Liver (tissue), 9 donors: ENCODE results near the gene KAZALD1. TPM values are rescaled to one million over a fixed set of nuclear protein-coding genes. Genes with fewer than 3 reads are reported as not detected.

ENCODE experiments used
- DNase-seq: peaks from one replicate; pipeline ENCODE4 v3.0.0-alpha.2; 2017; ENCODE audit warnings: low spot score
- H3K27ac ChIP-seq, 2 donors: one replicate each; pipeline ENCODE4 v1.7.0; 2013; ENCODE audit warnings: inconsistent platforms in 2 of 2, low read length in 2 of 2, control low read depth in 1 of 2, low read depth in 1 of 2, mild to moderate bottlenecking in 1 of 2
- H3K27me3 ChIP-seq, 4 donors: one replicate each; pipeline versions ENCODE4 v1.6.1 to v1.7.0; 2013; ENCODE audit warnings: low read length in 3 of 4, inconsistent platforms in 1 of 4, mild to moderate bottlenecking in 1 of 4, moderate library complexity in 1 of 4; ENCODE audit not compliant: control insufficient read depth in 4 of 4, insufficient read depth in 4 of 4
- H3K36me3 ChIP-seq, 4 donors: one replicate each; pipeline versions ENCODE4 v1.6.1 to v1.7.0; 2013; ENCODE audit warnings: low read length in 3 of 4, mild to moderate bottlenecking in 3 of 4, low read depth in 1 of 4, moderate library complexity in 1 of 4; ENCODE audit not compliant: control insufficient read depth in 4 of 4, insufficient read depth in 3 of 4
- H3K4me1 ChIP-seq, 4 donors: one replicate each; pipeline versions ENCODE4 v1.6.1 to v1.7.0; 2013; ENCODE audit warnings: low read length in 3 of 4, mild to moderate bottlenecking in 3 of 4, moderate library complexity in 1 of 4; ENCODE audit not compliant: control insufficient read depth in 4 of 4, insufficient read depth in 4 of 4
- H3K4me3 ChIP-seq, 3 donors: one replicate each; pipeline versions ENCODE4 v1.6.1 to v1.7.0; 2013; ENCODE audit warnings: low read length in 3 of 3, control low read depth in 1 of 3, low read depth in 1 of 3, mild to moderate bottlenecking in 1 of 3
- H3K9ac ChIP-seq, 2 donors: one replicate each; pipeline ENCODE4 v1.7.0; 2013; ENCODE audit warnings: low read length in 2 of 2, mild to moderate bottlenecking in 2 of 2, moderate library complexity in 2 of 2, control low read depth in 1 of 2, low read depth in 1 of 2
- H3K9me3 ChIP-seq, 4 donors: one replicate each; pipeline versions ENCODE4 v1.6.1 to v1.7.0; 2013; ENCODE audit warnings: low read length in 3 of 4; ENCODE audit not compliant: control insufficient read depth in 4 of 4
- EGR1 ChIP-seq, 2 donors: IDR thresholded peaks; 2 replicates each; pipeline ENCODE4 v1.6.1; 2016 to 2018; ENCODE audit warnings: antibody characterized with exemption in 2 of 2, low read depth in 2 of 2
- FOXA1 ChIP-seq: IDR thresholded peaks from 2 replicates; pipeline ENCODE4 v1.6.1; 2016; ENCODE audit warnings: antibody characterized with exemption
- GABPA ChIP-seq, 2 donors: IDR thresholded peaks in 1 of 2; conservative IDR thresholded peaks in 1 of 2; 2 replicates each; pipeline ENCODE4 v1.6.1; 2016; ENCODE audit warnings: antibody characterized with exemption in 2 of 2, mild to moderate bottlenecking in 1 of 2, moderate library complexity in 1 of 2
- HNF4G ChIP-seq: IDR thresholded peaks from 2 replicates; pipeline ENCODE4 v1.6.1; 2016; ENCODE audit warnings: antibody characterized with exemption
- RAD21 ChIP-seq, 2 donors: IDR thresholded peaks; 2 replicates each; pipeline ENCODE4 v1.6.1; 2016; ENCODE audit warnings: antibody characterized with exemption in 2 of 2, mild to moderate bottlenecking in 2 of 2
- RXRA ChIP-seq, 2 donors: IDR thresholded peaks; 2 replicates each; pipeline ENCODE4 v1.6.1; 2017 to 2018; ENCODE audit warnings: antibody characterized with exemption in 2 of 2, mild to moderate bottlenecking in 1 of 2
- SP1 ChIP-seq: IDR thresholded peaks from 2 replicates; pipeline ENCODE4 v1.6.1; 2018; ENCODE audit warnings: antibody characterized with exemption, mild to moderate bottlenecking
- TAF1 ChIP-seq: conservative IDR thresholded peaks from 2 replicates; pipeline ENCODE4 v1.6.1; 2016; ENCODE audit warnings: antibody characterized with exemption, mild to moderate bottlenecking
- YY1 ChIP-seq: IDR thresholded peaks from 2 replicates; pipeline ENCODE4 v1.6.1; 2016; ENCODE audit warnings: antibody characterized with exemption, mild to moderate bottlenecking
- WGBS: extraction: QIAGEN DNeasy Blood & Tissue Kit; methylation state at CpG from one replicate; pipeline ENCODE4 v1.1.7; 2013; 5-methylcytosine and 5-hydroxymethylcytosine counted together
- polyA plus RNA-seq, 2 donors: library from polyadenylated mRNA; stranded (reverse) in 1 of 2; unstranded in 1 of 2; fragments of 200-250 nt in 1 of 2; fragments of >200 nt in 1 of 2; fragmentation: Nextera tagmentation in 1 of 2; extraction: Ambion mirVana in 1 of 2; gene quantifications; one replicate each; pipeline versions ENCODE4 v1.2.1 to v1.2.3, GENCODE V29; 2013 to 2015
- total RNA-seq, 2 donors: library from RNA; depleted of rRNA; stranded (reverse); fragments of >200 nt; gene quantifications; one replicate each; pipeline ENCODE4 v1.2.3, GENCODE V29; 2014
- TF ChIP-seq, protein P1 (sequence below): fragments of 150-350 bp; IDR thresholded peaks from 2 replicates; pipeline ENCODE4 v1.5.1; 2017; ENCODE audit warnings: improper control_type of control experiment, low read depth, low read length; ENCODE audit not compliant: missing input control
- TF ChIP-seq, protein P2 (sequence below): IDR thresholded peaks from 2 replicates; pipeline ENCODE4 v1.6.1; 2016; ENCODE audit warnings: antibody characterized with exemption
- TF ChIP-seq, protein P3 (sequence below): IDR thresholded peaks from 2 replicates; pipeline ENCODE4 v1.6.1; 2016; ENCODE audit warnings: antibody characterized with exemption, mild to moderate bottlenecking
- TF ChIP-seq, protein P4 (sequence below): IDR thresholded peaks from 2 replicates; pipeline ENCODE4 v1.6.1; 2016; ENCODE audit warnings: antibody characterized with exemption
- TF ChIP-seq, protein P5 (sequence below): IDR thresholded peaks from 2 replicates; pipeline ENCODE4 v1.6.1; 2016; ENCODE audit warnings: antibody characterized with exemption
- donor health status: healthy.
- donor health status: healthy.
- donor health status: healthy.
- donor health status: healthy.
- donor health status: healthy.

KAZALD1 gene
- total and polyA plus RNA-seq, 4 donors, result 0.21 to 1.2 (median 0.71) TPM

DNA sequence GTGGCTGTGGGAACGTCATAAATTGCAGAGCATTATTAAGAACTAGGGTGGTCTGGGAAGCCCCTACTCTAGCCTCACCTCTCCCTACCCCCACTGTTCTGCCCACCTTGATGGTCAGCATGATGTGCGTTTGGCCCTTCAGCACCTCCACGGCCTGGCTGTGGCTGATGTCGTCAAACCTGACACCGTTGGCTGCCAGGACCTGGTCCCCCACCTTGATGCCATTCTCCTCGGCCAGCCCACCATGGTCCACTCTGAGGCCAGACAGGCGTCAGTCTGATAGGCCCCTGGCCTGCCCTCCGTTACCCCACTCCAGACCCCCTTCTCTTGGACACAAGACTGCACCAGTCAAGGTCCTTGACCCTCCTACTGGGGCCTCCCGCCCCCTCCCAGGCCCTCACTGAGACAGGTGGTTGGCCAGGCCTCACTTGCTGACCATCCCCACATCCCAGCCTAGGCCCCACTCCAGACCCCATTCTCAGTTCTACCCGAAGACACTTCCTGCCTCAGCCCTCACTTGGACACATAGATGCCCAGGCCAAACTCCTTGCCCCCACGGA, 40.0 kb upstream of the KAZALD1 start:
- Histone ChIP-seq H3K27me3 (peaks cover 0 to 2% (median under 1%) of the 10 kb centered on the region in 4 donors), H3K27ac (no peak overlapping the region), H3K36me3 (no peaks in the 10 kb centered on the region), H3K9me3 (no peaks in the 10 kb centered on the region), H3K4me3 (no peak overlapping the region), H3K4me1 (peaks cover 0 to 4% (median under 1%) of the 10 kb centered on the region in 4 donors), H3K9ac (no peak overlapping the region)
- TF ChIP-seq SP1 (no peak), HNF4G (no peak), YY1 (no peak), EGR1 (IDR thresholded peaks at IDR 0.05; ENCODE audit: low read depth in 2 of 2) (no peak), TAF1 (no peak), GABPA (IDR thresholded peaks at IDR 0.05 in 1 of 2, conservative IDR thresholded peaks at IDR 0.05 in 1 of 2) (no peak), FOXA1 (no peak)
- TF ChIP-seq, protein P1, sequence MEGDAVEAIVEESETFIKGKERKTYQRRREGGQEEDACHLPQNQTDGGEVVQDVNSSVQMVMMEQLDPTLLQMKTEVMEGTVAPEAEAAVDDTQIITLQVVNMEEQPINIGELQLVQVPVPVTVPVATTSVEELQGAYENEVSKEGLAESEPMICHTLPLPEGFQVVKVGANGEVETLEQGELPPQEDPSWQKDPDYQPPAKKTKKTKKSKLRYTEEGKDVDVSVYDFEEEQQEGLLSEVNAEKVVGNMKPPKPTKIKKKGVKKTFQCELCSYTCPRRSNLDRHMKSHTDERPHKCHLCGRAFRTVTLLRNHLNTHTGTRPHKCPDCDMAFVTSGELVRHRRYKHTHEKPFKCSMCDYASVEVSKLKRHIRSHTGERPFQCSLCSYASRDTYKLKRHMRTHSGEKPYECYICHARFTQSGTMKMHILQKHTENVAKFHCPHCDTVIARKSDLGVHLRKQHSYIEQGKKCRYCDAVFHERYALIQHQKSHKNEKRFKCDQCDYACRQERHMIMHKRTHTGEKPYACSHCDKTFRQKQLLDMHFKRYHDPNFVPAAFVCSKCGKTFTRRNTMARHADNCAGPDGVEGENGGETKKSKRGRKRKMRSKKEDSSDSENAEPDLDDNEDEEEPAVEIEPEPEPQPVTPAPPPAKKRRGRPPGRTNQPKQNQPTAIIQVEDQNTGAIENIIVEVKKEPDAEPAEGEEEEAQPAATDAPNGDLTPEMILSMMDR, result no peak
- TF ChIP-seq, protein P2, sequence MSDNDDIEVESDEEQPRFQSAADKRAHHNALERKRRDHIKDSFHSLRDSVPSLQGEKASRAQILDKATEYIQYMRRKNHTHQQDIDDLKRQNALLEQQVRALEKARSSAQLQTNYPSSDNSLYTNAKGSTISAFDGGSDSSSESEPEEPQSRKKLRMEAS, result no peak
- TF ChIP-seq, protein P3, sequence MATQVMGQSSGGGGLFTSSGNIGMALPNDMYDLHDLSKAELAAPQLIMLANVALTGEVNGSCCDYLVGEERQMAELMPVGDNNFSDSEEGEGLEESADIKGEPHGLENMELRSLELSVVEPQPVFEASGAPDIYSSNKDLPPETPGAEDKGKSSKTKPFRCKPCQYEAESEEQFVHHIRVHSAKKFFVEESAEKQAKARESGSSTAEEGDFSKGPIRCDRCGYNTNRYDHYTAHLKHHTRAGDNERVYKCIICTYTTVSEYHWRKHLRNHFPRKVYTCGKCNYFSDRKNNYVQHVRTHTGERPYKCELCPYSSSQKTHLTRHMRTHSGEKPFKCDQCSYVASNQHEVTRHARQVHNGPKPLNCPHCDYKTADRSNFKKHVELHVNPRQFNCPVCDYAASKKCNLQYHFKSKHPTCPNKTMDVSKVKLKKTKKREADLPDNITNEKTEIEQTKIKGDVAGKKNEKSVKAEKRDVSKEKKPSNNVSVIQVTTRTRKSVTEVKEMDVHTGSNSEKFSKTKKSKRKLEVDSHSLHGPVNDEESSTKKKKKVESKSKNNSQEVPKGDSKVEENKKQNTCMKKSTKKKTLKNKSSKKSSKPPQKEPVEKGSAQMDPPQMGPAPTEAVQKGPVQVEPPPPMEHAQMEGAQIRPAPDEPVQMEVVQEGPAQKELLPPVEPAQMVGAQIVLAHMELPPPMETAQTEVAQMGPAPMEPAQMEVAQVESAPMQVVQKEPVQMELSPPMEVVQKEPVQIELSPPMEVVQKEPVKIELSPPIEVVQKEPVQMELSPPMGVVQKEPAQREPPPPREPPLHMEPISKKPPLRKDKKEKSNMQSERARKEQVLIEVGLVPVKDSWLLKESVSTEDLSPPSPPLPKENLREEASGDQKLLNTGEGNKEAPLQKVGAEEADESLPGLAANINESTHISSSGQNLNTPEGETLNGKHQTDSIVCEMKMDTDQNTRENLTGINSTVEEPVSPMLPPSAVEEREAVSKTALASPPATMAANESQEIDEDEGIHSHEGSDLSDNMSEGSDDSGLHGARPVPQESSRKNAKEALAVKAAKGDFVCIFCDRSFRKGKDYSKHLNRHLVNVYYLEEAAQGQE, result no peak
- TF ChIP-seq, protein P4, sequence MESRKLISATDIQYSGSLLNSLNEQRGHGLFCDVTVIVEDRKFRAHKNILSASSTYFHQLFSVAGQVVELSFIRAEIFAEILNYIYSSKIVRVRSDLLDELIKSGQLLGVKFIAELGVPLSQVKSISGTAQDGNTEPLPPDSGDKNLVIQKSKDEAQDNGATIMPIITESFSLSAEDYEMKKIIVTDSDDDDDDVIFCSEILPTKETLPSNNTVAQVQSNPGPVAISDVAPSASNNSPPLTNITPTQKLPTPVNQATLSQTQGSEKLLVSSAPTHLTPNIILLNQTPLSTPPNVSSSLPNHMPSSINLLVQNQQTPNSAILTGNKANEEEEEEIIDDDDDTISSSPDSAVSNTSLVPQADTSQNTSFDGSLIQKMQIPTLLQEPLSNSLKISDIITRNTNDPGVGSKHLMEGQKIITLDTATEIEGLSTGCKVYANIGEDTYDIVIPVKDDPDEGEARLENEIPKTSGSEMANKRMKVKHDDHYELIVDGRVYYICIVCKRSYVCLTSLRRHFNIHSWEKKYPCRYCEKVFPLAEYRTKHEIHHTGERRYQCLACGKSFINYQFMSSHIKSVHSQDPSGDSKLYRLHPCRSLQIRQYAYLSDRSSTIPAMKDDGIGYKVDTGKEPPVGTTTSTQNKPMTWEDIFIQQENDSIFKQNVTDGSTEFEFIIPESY, result no peak
- DNase-seq, result no peak
- WGBS, result 89% methylated on average over 11 of the region's 11 CpGs

DNA sequence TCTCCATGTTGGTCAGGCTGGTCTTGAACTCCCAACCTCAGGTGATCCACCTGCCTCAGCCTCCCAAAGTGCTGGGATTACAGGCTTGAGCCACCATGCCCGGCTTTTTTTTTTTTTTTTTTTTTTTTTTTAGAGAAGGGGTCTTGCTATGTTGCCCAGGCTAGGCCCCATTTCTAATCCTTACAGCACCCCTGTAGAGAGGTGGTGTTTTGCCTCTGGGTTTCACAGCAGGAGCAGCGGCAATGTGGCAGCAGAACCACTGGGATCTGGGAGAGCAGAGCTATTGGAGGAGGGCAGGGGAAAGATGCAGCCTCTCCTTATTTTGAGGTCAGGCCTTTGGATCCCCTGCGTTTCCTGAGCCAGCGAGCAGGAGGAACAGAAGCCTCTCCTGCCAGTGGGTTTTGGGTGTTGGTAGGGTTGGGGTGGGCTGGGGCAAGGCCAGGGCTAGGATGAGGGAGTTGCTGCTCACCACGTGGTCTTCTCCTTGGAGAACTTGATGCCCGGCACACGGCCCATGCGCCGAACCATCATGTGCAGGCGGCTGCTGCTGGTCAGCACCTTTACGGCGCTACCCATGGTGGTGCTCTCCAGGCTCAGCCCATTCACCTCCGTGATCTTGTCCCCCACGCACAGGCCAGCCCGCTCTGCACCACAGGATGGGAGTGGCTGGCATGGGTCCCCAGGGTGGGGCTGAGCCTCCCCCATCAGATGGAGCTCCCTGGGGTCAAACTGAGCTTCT, 38.7 kb upstream of the KAZALD1 start:
- no peak for DNase-seq
- Histone ChIP-seq H3K4me1 (peaks cover 0 to 4% (median under 1%) of the 10 kb centered on the region in 4 donors), H3K9me3 (no peaks in the 10 kb centered on the region), H3K4me3 (no peak overlapping the region), H3K27ac (no peak overlapping the region), H3K36me3 (no peaks in the 10 kb centered on the region), H3K9ac (no peak overlapping the region), H3K27me3 (peaks cover 0 to 2% (median 0%) of the 10 kb centered on the region in 4 donors)
- 94% methylated on average over 15 of the region's 15 CpGs for WGBS
- TF ChIP-seq RXRA (IDR thresholded peaks at IDR 0.05), result no peak
- TF ChIP-seq, protein P5, sequence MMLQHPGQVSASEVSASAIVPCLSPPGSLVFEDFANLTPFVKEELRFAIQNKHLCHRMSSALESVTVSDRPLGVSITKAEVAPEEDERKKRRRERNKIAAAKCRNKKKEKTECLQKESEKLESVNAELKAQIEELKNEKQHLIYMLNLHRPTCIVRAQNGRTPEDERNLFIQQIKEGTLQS, result no peak
- TF ChIP-seq TAF1, result no peak
- TF ChIP-seq, protein P2, result no peak
- TF ChIP-seq YY1, result no peak
- TF ChIP-seq FOXA1, result no peak
- TF ChIP-seq, protein P4, result no peak
- no peak for TF ChIP-seq HNF4G
- TF ChIP-seq EGR1 (IDR thresholded peaks at IDR 0.05; ENCODE audit: low read depth in 2 of 2), result no peak
- TF ChIP-seq RAD21 (IDR thresholded peaks at IDR 0.05), result no peak
- TF ChIP-seq SP1, result no peak
- TF ChIP-seq, protein P3, result no peak
- TF ChIP-seq GABPA (IDR thresholded peaks at IDR 0.05 in 1 of 2, conservative IDR thresholded peaks at IDR 0.05 in 1 of 2), result no peak
